ENCODE data around the gene UBASH3A. TPM values are rescaled to one million over a fixed set of nuclear protein-coding genes. Genes with fewer than 3 reads are reported as not detected.

Gene UBASH3A
- total RNA-seq, 4 donors from 2014 or later: 3.9 to 14.0 (median 5.3) TPM

DNA sequence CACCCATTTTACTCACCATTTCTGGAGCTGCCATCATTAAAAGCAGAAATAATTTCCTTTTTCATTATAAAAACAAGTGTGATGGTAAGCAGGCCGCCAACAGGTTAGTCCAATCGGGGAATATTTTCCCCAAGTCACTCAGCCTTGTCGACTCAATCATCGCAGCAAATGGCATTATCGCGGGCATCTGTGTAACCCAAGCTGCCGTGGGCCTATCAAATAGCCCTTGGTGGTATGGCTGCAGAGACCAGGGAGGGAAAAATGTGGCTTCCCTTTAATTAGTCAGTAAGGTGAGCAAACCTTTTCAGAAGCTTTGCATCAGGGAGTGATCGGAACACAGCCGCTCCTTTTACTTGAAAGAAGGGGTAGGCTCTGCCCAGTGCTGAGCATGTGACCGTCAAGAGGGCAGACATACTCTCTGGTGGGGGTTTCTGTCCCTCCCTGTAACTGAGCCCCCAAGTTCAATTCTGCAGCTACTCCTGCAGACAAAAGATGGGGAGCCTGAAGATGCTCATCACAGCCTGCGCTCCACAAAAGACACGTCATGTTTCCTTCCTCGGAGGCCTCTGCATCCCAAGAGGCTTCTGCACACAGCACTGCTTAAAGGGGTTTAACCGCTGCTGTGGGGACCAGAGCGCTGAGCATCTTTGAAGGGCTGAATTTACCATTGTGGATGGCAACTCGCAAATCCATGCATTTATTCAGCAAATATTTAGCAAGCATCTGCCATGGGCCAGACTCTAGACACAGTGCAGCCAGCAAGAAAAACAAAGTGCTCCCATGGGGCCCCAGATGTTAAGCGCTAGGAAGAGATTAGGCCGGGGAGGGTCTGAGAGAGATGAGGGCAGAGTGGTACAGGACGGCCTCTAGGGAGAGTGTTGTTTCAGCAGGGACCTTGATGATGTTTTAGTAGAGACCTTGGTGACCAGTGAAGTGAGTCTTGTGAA, 6.6 kb upstream of the UBASH3A start:
- TF ChIP-seq, protein P1, sequence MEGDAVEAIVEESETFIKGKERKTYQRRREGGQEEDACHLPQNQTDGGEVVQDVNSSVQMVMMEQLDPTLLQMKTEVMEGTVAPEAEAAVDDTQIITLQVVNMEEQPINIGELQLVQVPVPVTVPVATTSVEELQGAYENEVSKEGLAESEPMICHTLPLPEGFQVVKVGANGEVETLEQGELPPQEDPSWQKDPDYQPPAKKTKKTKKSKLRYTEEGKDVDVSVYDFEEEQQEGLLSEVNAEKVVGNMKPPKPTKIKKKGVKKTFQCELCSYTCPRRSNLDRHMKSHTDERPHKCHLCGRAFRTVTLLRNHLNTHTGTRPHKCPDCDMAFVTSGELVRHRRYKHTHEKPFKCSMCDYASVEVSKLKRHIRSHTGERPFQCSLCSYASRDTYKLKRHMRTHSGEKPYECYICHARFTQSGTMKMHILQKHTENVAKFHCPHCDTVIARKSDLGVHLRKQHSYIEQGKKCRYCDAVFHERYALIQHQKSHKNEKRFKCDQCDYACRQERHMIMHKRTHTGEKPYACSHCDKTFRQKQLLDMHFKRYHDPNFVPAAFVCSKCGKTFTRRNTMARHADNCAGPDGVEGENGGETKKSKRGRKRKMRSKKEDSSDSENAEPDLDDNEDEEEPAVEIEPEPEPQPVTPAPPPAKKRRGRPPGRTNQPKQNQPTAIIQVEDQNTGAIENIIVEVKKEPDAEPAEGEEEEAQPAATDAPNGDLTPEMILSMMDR (IDR thresholded peaks at IDR 0.05): no peak
- no peak for TF ChIP-seq POLR2A (IDR thresholded peaks at IDR 0.05)
- Histone ChIP-seq H3K4me1 (no peaks in the 10 kb centered on the region), H3K4me3 (no peak overlapping the region), H3K27ac (no peak overlapping the region), H3K36me3 (no peaks in the 10 kb centered on the region), H3K27me3 (no peaks in the 10 kb centered on the region), H3K9me3 (peaks cover 0 to 3% (median 0%) of the 10 kb centered on the region in 4 donors)
- DNase-seq: no peak

DNA sequence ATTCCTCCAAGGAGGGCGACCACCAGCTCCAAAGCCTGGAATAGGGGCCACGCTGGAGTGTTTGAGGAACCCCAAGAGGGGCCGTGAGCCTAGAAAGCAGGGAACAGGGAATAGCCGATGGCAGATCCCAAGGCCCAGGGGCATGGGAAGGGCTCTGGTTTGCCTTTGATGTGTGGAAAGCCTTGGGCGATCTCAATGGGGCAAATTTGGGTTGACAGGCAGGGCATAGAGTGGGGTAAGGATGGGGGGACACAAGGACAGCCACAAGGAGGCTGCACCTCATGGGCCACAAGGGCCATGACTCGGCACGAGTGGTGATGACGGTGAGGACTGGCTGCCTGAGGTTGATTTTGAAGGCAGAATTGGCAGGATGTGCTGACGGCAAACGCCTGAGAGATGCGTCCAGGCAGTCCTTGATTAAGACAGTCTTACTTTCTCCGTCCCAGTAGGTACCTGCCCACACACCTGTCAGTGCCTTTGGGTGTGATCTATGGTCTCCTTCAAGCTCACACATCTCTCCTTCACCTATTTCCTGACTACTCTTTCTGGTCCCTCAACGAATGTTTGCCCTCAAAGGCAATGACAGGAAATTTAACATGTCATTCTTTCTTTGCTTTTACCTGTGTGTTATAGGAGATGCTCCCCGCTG, 5.8 kb upstream of the UBASH3A start:
- DNase-seq: no peak

DNA sequence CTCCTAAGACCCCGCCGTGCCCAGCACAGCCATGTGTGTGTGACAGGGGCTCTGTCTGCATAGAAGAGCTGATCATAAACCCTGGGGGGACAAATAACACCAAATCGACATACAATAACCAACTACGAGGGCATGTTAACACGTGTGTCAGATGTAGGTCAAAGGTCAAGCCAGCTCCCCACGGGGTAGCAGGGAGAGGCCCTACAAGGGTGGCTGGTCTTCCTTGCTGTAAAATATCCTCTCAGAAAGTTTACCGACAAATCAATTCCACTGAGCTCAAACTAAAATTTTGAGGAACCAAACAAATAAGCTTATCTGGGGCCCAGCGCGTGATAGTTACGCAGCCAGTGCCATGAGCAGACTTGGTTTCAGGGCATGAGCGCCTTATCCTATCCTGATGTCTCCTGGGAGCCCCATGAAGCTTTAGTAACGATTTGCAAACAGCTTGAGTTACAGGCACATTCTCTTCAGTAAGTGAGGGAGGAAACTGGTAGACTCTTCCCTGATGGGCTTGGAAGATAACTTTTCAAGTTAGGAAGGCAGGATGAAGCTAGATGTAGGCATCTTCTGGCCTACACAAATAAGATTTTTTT, 5.2 kb upstream of the UBASH3A start:
- Histone ChIP-seq H3K36me3 (no peaks in the 10 kb centered on the region), H3K27me3 (no peaks in the 10 kb centered on the region), H3K4me3 (no peak overlapping the region), H3K4me1 (no peaks in the 10 kb centered on the region), H3K9me3 (peaks cover 0 to 3% (median 0%) of the 10 kb centered on the region in 4 donors), H3K27ac (peak overlapping the region in 1 of 4 donors; percentile 14)
- TF ChIP-seq, protein P1 (IDR thresholded peaks at IDR 0.05): no peak
- TF ChIP-seq POLR2A (IDR thresholded peaks at IDR 0.05): no peak
- DNase-seq: no peak

More for the DNA sequence above, 5.8 kb upstream of the UBASH3A start:
- Histone ChIP-seq H3K27ac (no peak overlapping the region), H3K27me3 (no peaks in the 10 kb centered on the region), H3K4me3 (no peak overlapping the region), H3K9me3 (peaks cover 0 to 3% (median 0%) of the 10 kb centered on the region in 4 donors), H3K4me1 (no peaks in the 10 kb centered on the region), H3K36me3 (no peaks in the 10 kb centered on the region)
- TF ChIP-seq, protein P1 (IDR thresholded peaks at IDR 0.05): no peak
- TF ChIP-seq POLR2A (IDR thresholded peaks at IDR 0.05): no peak

DNA sequence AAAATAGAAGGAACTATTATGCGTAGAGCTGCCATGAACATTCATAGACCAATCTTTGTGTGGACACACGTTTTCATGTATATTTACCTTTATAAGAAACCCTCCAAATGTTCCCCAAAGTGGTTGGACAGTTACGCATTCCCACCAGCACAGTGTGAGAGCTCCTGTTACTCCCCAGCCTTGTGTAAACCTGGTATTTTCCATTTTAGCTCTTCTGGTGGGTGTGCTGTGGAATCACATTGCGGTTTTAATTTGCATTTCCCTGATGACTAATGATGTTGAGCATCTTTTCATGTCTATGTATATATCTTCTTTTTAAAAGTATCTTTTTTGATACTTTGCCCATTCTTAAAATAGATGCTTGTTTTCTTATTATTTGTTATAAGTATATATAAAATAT, 3.2 kb upstream of the UBASH3A start:
- TF ChIP-seq, protein P1 (IDR thresholded peaks at IDR 0.05): no peak
- TF ChIP-seq POLR2A (IDR thresholded peaks at IDR 0.05): no peak

DNA sequence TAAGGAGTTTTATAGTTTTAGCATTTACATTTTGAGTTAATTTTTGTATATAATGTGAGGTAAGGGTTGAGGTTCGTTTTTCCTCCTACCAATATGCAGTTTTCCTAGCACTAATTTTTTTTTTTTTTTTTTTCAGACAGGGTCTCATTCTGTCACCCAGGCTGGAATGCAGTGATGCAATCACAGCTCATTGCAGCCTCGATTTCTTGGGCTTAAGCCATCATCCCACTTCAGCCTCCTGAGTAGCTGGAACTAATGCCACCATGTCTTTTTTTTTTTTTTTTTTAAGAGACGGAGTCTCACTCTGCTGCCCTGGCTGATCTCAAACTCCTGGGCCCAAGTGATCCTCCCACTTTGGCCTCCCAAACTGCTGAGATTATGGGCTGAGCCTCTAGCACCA, 2.5 kb upstream of the UBASH3A start:
- Histone ChIP-seq H3K9me3 (peaks cover 0 to 3% (median 0%) of the 10 kb centered on the region in 4 donors), H3K4me3 (no peak overlapping the region), H3K4me1 (no peaks in the 10 kb centered on the region), H3K27ac (peak overlapping the region in 1 of 4 donors; percentile 37), H3K36me3 (no peaks in the 10 kb centered on the region), H3K27me3 (no peaks in the 10 kb centered on the region)
- TF ChIP-seq POLR2A (IDR thresholded peaks at IDR 0.05): no peak
- TF ChIP-seq, protein P1 (IDR thresholded peaks at IDR 0.05): no peak
- no peak for DNase-seq

More for the DNA sequence above, 3.2 kb upstream of the UBASH3A start:
- no peaks in the 10 kb centered on the region for H3K4me1 ChIP-seq
- DNase-seq: no peak
- H3K36me3 ChIP-seq: no peaks in the 10 kb centered on the region
- H3K4me3 ChIP-seq: no peak overlapping the region
- H3K9me3 ChIP-seq: peaks cover 0 to 3% (median 0%) of the 10 kb centered on the region in 4 donors
- no peak overlapping the region for H3K27ac ChIP-seq
- no peaks in the 10 kb centered on the region for H3K27me3 ChIP-seq

Data from Peyer's patch (tissue), 4 donors.